LNCAP (cell line): ENCODE data around the gene GRK2.

Experiments used
- TF ChIP-seq, protein P1 (sequence below): fragments of 450-650 bp; IDR thresholded peaks from 2 replicates; pipeline ENCODE4 v1.5.1; 2017; ENCODE audit warnings: mild to moderate bottlenecking

Gene GRK2

DNA sequence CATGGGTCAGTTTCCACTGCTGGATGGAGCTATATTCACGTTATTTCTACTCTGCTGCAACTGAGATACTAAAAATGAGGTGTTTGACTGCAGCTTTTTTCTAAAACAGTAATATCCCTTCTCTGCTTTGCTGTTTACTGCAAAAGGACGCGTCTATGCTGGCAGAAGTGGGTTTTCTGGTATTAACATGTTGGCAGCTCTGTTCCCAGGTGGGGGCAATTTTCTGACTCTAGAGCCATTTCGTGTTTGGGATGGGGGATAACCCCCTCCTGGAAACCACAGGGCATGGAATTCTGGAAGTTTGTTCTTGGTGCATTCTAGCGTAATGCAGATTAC is 4.9 kb downstream of the GRK2 start:
- TF ChIP-seq, protein P1, sequence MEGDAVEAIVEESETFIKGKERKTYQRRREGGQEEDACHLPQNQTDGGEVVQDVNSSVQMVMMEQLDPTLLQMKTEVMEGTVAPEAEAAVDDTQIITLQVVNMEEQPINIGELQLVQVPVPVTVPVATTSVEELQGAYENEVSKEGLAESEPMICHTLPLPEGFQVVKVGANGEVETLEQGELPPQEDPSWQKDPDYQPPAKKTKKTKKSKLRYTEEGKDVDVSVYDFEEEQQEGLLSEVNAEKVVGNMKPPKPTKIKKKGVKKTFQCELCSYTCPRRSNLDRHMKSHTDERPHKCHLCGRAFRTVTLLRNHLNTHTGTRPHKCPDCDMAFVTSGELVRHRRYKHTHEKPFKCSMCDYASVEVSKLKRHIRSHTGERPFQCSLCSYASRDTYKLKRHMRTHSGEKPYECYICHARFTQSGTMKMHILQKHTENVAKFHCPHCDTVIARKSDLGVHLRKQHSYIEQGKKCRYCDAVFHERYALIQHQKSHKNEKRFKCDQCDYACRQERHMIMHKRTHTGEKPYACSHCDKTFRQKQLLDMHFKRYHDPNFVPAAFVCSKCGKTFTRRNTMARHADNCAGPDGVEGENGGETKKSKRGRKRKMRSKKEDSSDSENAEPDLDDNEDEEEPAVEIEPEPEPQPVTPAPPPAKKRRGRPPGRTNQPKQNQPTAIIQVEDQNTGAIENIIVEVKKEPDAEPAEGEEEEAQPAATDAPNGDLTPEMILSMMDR: no peak

DNA sequence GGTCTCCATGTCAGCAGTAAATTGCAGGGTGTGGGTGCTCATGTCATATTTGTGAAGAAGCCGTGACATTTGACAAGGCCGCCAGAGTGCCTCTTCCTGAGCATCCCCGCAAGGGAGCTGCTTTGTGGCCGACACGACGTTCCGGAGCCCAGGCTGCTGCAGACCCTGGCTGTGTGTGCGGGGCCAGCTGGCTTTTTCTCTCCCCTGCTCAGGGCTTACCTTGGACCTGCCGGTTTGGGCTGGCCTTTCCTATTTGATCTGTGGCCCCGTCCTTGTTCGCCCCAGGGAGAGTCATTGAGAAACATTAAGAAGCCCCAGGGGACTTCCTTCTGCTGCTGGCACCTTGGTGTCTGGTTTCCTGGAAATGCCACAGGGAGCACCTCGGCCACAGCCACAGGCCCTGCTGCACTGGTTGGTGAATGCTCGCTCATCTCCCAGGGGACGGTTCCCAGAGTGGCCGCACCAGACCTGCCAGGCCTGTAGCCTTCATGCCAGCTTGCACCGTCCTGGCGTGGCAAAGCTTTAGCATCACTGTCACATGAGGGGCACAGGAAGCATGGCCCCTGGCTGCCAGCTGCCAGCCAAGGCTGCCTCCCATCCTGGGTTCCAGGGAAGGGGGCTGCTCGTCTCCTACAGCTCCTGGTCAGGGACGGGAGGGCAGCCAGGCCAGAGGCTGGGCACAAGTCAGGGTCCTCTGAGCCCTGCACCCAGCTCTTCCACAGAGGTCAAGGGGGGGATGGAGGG is 5.4 kb downstream of the GRK2 start:
- TF ChIP-seq, protein P1: no peak

DNA sequence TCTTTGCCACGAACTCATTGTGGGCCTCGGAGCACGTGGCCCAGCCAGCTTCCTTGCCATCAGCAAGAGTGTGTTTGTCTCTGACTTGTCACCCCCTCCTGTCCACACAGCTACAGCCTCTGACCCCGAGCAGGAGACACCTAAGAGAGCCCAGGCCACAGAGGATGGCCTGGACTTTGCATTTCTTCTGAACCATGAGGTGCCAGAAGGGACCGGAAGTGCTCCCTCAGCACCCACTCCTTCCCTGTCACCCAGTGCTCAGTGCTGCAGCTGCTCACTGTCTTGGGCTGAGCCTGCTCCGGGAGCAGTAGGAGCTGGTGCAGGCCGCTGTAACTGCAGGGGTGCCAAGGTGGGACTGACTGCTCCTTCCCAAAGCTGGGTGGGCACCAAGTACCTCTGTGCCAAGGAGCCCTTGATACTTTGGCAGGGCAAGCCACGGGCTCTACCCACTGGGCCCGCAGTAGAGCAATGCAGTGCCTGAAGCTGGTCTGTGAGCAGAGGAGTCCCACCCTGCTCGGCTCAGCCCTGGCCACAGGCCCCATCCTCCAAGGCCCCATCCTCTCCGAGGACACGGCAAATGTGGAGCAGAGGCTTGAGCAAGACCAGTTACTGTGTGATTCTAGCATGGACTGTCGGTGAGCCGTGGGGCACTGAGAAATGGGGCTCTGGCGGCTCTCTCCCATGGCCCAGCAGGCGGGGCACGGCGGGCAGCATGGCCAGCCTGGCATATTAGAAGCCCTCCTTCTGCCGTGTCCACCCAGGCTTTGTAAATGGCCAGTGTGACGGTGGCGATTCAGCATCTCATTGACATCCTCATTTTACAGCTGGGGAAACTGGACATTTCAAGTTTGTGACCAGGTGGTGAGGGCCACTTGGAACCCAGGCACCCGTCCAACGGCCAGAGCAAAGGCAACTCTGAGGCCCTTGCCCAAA is 6.3 kb downstream of the GRK2 start:
- TF ChIP-seq, protein P1: no peak

DNA sequence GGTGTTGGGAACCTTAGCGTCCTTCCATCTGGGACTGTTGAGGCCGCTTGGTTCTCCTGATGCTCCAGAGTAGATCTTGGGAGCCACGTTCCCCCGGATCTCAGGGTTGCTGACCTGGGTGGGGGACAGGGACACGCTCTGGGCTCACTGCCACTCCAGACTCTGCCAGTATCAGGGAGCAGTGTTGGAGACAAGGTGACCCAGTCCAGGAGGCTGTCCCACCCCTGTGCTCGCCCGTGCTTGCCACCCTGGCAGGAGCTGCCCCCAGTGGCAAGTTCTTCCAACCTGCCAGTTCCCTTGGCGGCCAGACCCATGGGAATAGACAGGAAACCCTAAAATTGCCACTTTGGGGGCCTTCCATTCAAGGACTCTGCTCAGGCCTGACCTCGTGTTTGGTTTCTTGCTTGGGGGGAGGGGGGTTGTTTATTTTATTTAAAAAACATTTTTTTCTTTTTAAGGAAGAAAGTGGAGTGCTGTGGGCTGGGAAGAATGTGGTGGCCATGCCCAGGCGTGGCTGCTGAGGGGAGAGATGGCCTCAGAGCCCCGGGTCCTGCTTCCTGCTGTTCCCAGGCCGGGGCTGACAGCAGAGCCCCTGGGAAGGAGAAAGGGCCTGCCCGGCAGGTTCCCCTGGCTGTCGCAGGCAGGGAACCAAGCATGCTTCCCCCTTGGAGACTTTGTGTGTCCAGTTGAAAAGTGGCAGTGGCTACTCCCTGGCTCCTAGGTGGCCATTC is 7.2 kb downstream of the GRK2 start:
- TF ChIP-seq, protein P1: no peak

DNA sequence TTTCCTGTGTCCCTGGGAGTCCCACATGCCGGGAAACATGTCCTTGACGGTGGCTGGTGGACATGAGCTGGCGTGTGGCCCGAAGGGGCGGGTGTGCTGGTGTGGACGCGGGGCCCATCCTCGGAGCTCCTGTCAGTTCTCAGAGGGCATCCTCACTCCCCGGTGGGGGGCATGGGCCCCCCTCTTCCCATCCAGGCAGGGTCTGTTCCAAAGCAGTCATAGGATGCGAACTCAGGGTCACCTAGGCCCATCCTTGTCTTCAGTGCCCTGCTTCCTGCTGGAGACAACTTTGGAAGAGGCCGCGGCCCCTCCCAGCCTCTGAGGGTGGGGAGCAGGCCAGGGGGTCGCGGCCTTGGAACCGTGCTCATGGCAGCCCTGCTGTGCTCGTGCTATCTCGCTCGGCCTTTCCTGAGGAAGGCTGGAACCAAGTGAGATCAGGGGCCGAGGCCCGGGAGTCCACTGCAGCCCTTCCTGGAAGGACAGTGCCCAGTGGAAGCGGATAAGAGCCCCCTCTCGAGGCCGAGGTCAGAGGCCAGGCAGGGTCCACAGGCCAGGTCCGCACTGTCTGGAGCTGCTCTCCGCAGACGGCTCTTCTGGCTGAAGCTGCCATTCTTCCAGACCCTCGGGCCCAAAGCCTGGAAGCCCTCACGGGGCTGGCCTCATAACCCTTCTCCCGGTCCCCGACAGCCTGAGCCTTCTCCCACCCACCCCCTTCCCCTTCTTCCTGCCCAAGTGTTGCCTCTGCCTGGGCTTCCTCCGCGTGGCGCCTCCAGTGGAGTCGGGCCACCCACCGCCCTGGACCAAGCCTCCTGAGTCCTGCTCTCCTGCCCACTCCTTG is 8.7 kb downstream of the GRK2 start:
- TF ChIP-seq, protein P1: no peak

DNA sequence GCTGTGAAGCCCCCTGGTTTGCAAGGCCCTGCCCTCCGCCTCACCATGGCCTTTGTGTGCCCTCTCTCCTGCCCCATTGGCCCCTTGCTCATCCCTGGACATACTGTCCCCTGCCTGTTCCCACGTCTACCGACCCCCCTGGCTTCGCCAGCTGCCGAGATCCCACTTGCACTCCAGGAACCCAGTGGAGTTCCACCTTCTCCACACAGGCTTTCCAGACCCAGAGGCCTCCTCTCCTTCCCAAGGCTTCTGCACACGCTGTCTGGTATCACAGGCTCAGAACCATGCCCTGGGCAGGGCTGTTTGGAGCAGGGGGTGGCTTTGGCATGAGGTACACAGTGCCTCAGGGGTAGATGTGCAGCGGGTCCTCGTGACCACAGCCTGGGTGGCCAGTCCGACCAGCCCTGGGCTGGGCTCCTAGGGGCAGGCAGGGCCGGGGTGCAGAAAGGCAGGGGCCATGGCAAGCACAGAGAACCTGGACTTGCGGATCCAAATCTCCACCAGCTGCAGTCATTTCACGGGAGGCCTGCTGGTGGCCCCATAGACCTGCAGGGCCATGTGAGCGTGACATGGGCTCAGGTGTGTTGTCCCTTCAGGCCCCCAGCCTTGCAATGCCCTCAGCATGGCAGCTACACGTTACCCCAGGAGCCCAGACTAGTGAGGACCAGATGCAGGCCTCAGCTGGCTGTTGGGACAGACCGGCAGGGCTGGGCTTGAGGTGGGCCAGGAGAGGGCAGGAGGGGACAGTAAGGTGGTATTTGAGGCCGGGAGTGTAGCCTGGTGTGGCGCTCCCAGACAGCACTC is 9.5 kb downstream of the GRK2 start:
- TF ChIP-seq, protein P1: no peak
